GM19463 (cell line): ENCODE measurements around the gene KLHL26.
"Not testable (repeated sequence)": the region's sequence is repeated elsewhere in the genome, so short reads cannot be mapped to it uniquely, and the experiment has no call there.

Experiments
- ATAC-seq: cut with Tn5 transposase; IDR thresholded peaks from one replicate; pipeline ENCODE4 v1.9.1; 2021; ENCODE audit warnings: mild to moderate bottlenecking, moderate library complexity; ENCODE audit not compliant: unreplicated experiment

Gene KLHL26

GRCh38 chr19:18662972-18663732 lies 26.3 kb downstream of the KLHL26 start:
- no peak for ATAC-seq

- no peak for ATAC-seq
Observed at GRCh38 chr19:18663940-18664530, 27.2 kb downstream of the KLHL26 start.

GRCh38 chr19:18665771-18666202 lies 29.0 kb downstream of the KLHL26 start:
- ATAC-seq: no peak

GRCh38 chr19:18666317-18666716 lies 29.5 kb downstream of the KLHL26 start:
- ATAC-seq: no peak

- no peak for ATAC-seq
Observed at GRCh38 chr19:18666784-18667183, 30.0 kb downstream of the KLHL26 start.

- no peak for ATAC-seq
Observed at GRCh38 chr19:18667531-18668251, 30.9 kb downstream of the KLHL26 start.

- no peak for ATAC-seq
Observed at GRCh38 chr19:18668252-18668631, 31.4 kb downstream of the KLHL26 start.

GRCh38 chr19:18668744-18669523 lies 32.1 kb downstream of the KLHL26 start:
- ATAC-seq: no peak

GRCh38 chr19:18669524-18669817 lies 32.6 kb downstream of the KLHL26 start:
- ATAC-seq: no peak

GRCh38 chr19:18669883-18670282 lies 33.1 kb downstream of the KLHL26 start:
- no peak for ATAC-seq

GRCh38 chr19:18670312-18670711 lies 33.5 kb downstream of the KLHL26 start:
- ATAC-seq: no peak

GRCh38 chr19:18671303-18672043 lies 34.6 kb downstream of the KLHL26 start:
- ATAC-seq: no peak

GRCh38 chr19:18672044-18672451 lies 35.2 kb downstream of the KLHL26 start:
- ATAC-seq: no peak

- ATAC-seq: no peak
Observed at GRCh38 chr19:18672606-18673337, 35.9 kb downstream of the KLHL26 start.

GRCh38 chr19:18674616-18675015 lies 37.8 kb downstream of the KLHL26 start:
- no peak for ATAC-seq

- no peak for ATAC-seq
Observed at GRCh38 chr19:18675779-18676178, 39.0 kb downstream of the KLHL26 start.

GRCh38 chr19:18676692-18677091 lies 39.9 kb downstream of the KLHL26 start:
- ATAC-seq: no peak

GRCh38 chr19:18677156-18677555 lies 40.3 kb downstream of the KLHL26 start:
- ATAC-seq: no peak

GRCh38 chr19:18680148-18680547 lies 43.3 kb downstream of the KLHL26 start:
- not testable (repeated sequence) for ATAC-seq

GRCh38 chr19:18682807-18683108 lies 45.9 kb downstream of the KLHL26 start:
- no peak for ATAC-seq
